Osteocyte (in vitro differentiated cells): ENCODE data around the gene BBS7. TPM values are rescaled to one million over a fixed set of nuclear protein-coding genes. Genes with fewer than 3 reads are reported as not detected.

ENCODE experiments used
- DNase-seq: peaks from one replicate; pipeline ENCODE4 v3.0.0; 2021; ENCODE audit warnings: mixed read lengths; ENCODE audit not compliant: unreplicated experiment; ENCODE audit errors: extremely low spot score
- H3K27ac Mint-ChIP-seq: one replicate; pipeline ENCODE4 v1.8.0; 2021; ENCODE audit warnings: mild to moderate bottlenecking, mixed read lengths; ENCODE audit not compliant: unreplicated experiment
- H3K27me3 Mint-ChIP-seq: one replicate; pipeline ENCODE4 v1.8.0; 2021; ENCODE audit warnings: mixed read lengths; ENCODE audit not compliant: unreplicated experiment
- H3K36me3 Mint-ChIP-seq: one replicate; pipeline ENCODE4 v1.8.0; 2021; ENCODE audit warnings: mixed read lengths; ENCODE audit not compliant: unreplicated experiment
- H3K4me1 Mint-ChIP-seq: one replicate; pipeline ENCODE4 v1.8.0; 2021; ENCODE audit warnings: mixed read lengths; ENCODE audit not compliant: unreplicated experiment
- H3K4me3 Mint-ChIP-seq: one replicate; pipeline ENCODE4 v1.8.0; 2021; ENCODE audit warnings: mild to moderate bottlenecking, moderate library complexity, mixed read lengths; ENCODE audit not compliant: unreplicated experiment
- H3K9me3 Mint-ChIP-seq: one replicate; pipeline ENCODE4 v1.8.0; 2021; ENCODE audit warnings: mixed read lengths; ENCODE audit not compliant: unreplicated experiment
- total RNA-seq: library from RNA; stranded (reverse); gene quantifications from 2 replicates; pipeline ENCODE4 v1.2.1, GENCODE V29; 2021
- TF ChIP-seq, protein P1 (sequence below): fragments of 200-600 bp; sonication (generic); IDR thresholded peaks from 2 replicates; pipeline ENCODE4 v1.5.0; 2021; ENCODE audit warnings: antibody characterized with exemption, mild to moderate bottlenecking, moderate library complexity

BBS7 gene
- total RNA-seq, 1 donor from 2014 or later: 19.0 TPM

DNA sequence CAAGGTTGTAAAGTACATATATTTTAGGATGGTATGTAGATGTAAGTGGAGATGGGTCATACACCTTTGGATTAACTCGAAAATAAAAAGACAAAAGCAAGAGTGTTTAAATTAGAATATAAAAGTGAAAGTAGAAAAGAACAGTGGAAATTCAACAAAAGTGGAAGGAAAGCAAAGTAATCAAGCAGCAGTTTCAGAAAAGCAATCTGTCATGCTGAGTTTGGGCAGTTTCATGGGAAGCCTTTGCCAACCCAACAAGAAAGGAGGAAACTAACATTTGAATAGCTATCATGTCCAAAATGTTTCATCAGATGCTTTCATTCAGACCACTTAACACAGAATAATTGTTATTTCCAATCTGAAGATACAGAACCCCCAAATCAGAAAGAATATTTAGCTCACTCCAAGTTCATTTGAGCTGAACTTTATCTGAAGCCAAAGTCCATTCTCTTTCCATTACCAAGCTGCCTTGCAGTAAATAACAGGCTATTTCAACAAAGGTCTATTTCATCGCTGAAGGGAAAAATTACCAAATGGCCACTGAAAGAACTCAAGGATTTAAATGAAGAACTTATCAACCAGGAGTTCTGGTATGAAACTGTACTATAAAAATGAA lies 71.0 kb downstream of the BBS7 start:
- Mint-ChIP-seq H3K27me3 (no peaks in the 10 kb centered on the region), H3K36me3 (peaks cover 7% of the 10 kb centered on the region), H3K4me3 (no peak overlapping the region), H3K4me1 (peaks cover 18% of the 10 kb centered on the region), H3K9me3 (no peaks in the 10 kb centered on the region), H3K27ac (no peak overlapping the region)
- TF ChIP-seq, protein P1, sequence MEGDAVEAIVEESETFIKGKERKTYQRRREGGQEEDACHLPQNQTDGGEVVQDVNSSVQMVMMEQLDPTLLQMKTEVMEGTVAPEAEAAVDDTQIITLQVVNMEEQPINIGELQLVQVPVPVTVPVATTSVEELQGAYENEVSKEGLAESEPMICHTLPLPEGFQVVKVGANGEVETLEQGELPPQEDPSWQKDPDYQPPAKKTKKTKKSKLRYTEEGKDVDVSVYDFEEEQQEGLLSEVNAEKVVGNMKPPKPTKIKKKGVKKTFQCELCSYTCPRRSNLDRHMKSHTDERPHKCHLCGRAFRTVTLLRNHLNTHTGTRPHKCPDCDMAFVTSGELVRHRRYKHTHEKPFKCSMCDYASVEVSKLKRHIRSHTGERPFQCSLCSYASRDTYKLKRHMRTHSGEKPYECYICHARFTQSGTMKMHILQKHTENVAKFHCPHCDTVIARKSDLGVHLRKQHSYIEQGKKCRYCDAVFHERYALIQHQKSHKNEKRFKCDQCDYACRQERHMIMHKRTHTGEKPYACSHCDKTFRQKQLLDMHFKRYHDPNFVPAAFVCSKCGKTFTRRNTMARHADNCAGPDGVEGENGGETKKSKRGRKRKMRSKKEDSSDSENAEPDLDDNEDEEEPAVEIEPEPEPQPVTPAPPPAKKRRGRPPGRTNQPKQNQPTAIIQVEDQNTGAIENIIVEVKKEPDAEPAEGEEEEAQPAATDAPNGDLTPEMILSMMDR: no peak
- no peak for DNase-seq

DNA sequence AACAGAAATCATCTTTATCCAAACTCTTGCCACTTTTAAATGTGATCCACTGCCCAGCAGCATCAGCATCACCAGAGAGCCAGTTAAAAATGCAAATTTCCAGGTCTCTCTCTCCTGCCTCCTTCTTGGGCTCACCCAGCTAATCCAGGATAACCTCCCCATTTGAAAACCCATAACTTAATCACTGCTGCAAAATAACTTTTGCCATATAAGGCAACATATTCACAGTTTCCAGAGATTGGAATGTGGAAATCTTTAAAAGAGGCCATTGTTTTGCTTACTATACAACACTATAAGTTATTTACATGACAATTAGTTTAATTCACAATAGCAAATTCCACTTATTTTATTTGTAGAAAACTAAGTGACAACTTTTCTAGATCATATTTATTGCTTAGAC lies 74.0 kb downstream of the BBS7 start:
- no peaks in the 10 kb centered on the region for H3K27me3 Mint-ChIP-seq
- H3K27ac Mint-ChIP-seq: no peak overlapping the region
- TF ChIP-seq, protein P1: no peak
- no peaks in the 10 kb centered on the region for H3K36me3 Mint-ChIP-seq
- H3K4me3 Mint-ChIP-seq: no peak overlapping the region
- H3K9me3 Mint-ChIP-seq: no peaks in the 10 kb centered on the region
- peaks cover 14% of the 10 kb centered on the region for H3K4me1 Mint-ChIP-seq
- no peak for DNase-seq

DNA sequence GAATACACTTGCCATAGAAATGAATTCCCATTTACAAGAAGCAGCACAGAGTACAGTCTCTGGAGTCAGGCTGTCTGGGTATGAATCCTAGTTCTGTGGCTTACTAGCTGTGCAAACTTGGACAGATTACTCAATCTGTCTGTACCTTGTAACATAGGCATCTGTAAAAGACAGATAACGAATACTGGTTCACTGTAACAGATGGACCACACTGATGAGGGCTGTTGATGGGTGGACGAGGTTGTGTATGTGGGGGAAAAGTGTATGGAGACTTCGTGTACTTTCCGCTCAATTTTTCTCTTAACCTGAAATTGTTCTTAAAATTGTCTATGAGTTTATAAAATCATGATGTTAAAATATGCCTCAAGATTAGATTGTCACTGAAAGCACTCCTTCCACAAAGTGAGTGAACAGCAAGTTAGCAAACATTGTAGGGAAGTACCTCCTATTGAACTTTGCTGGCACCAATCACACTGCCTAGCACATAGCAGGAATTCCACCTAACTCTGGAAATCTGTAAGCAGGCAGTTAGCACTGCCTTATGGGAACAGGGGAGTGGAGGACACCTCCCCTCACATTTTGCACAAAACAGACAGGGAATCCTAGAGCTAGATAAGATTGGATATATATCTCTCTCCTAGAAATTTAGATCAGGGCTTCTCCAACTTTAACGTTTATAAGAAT lies 75.6 kb downstream of the BBS7 start:
- Mint-ChIP-seq H3K36me3 (no peaks in the 10 kb centered on the region), H3K4me3 (no peak overlapping the region), H3K27me3 (no peaks in the 10 kb centered on the region), H3K4me1 (peaks cover 16% of the 10 kb centered on the region), H3K27ac (no peak overlapping the region), H3K9me3 (no peaks in the 10 kb centered on the region)
- TF ChIP-seq, protein P1: no peak
- DNase-seq: no peak

DNA sequence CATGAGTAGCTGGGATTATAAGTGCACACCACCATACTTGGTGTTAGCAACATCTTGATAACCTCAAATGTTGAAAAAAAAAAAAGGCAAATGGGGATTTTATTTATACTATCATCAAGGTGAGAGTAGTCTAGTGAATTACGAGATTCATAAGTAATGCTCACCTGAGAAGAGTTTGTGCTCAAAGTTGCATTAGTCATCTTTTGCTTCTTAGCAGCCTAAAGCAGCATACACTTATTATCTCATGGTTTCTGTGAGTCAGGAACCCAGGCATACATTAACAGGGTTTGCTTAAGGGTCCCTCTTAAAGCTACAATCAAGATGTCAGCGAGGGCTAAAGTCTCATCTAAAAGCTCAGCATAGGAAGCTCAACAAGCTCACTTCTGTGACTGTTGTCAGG lies 77.3 kb downstream of the BBS7 start:
- Mint-ChIP-seq H3K4me1 (peaks cover 24% of the 10 kb centered on the region), H3K4me3 (no peak overlapping the region), H3K27ac (no peak overlapping the region), H3K36me3 (no peaks in the 10 kb centered on the region), H3K9me3 (no peaks in the 10 kb centered on the region), H3K27me3 (no peaks in the 10 kb centered on the region)
- TF ChIP-seq, protein P1: no peak
- DNase-seq: no peak

DNA sequence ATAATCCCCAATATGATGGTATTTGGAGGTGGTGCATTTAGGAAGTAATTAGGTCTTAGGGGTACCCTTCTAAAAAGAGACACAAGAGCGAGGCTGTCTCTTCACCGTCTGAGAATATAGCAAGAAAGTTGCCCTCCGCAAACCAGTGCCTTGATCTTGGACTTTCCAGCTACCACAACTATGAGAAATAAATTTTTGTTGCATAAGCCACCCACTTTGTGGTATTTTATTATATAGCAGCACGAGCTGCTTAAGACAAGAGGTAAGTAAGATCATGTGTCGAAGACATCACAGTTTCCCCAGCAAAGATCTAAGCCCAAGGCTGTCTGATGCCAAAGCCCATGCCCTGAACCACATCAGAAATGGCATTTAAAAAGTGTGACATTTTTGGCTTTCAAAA lies 78.8 kb downstream of the BBS7 start:
- TF ChIP-seq, protein P1: no peak
- Mint-ChIP-seq H3K4me3 (no peak overlapping the region), H3K36me3 (no peaks in the 10 kb centered on the region), H3K27ac (no peak overlapping the region), H3K27me3 (no peaks in the 10 kb centered on the region), H3K9me3 (no peaks in the 10 kb centered on the region), H3K4me1 (peaks cover 24% of the 10 kb centered on the region)
- DNase-seq: no peak
